Upper lobe of left lung (tissue), 4 donors: ENCODE measurements around the gene EIF4E1B.
"Not testable (repeated sequence)": the region's sequence is repeated elsewhere in the genome, so short reads cannot be mapped to it uniquely, and the experiment has no call there.

Source experiments
- EP300 ChIP-seq, 4 donors: sonication (generic); formaldehyde crosslinking; IDR thresholded peaks; one replicate each; pipeline ENCODE4 v1.5.1; 2017; ENCODE audit warnings: antibody characterized with exemption in 4 of 4, control low read depth in 2 of 4
- POLR2A ChIP-seq, 4 donors: fragments of 450-650 bp; IDR thresholded peaks; one replicate each; pipeline ENCODE4 v1.5.1; 2016 to 2017; ENCODE audit warnings: antibody characterized with exemption in 4 of 4, mild to moderate bottlenecking in 2 of 4
- POLR2AphosphoS5 ChIP-seq, 2 donors: sonication (generic); formaldehyde crosslinking; IDR thresholded peaks; one replicate each; pipeline ENCODE4 v1.5.1; 2017; ENCODE audit warnings: antibody characterized with exemption in 2 of 2
- TF ChIP-seq, protein P1 (sequence below), 6 experiments: fragments of 450-650 bp in 4 of 6; fragments of 200-600 bp in 2 of 6; sonication (generic) in 2 of 6; IDR thresholded peaks; one replicate each; pipeline ENCODE4 v1.5.1; 2016 to 2019; ENCODE audit warnings: antibody characterized with exemption in 6 of 6

DNA sequence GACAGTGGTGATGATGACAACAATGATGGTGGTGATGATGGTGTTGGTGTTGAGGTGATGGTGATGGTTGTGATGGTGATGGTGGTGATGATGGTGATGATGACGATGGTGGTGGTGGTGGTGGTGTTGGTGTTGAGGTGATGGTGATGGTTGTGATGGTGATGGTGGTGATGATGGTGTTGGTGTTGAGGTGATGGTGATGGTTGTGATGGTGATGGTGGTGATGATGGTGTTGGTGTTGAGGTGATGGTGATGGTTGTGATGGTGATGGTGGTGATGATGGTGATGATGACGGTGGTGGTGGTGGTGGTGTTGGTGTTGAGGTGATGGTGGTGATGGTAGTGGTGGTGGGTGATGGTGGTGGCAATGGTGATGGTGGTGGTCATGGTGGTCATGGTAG lies 38.8 kb upstream of the EIF4E1B start:
- TF ChIP-seq, protein P1, sequence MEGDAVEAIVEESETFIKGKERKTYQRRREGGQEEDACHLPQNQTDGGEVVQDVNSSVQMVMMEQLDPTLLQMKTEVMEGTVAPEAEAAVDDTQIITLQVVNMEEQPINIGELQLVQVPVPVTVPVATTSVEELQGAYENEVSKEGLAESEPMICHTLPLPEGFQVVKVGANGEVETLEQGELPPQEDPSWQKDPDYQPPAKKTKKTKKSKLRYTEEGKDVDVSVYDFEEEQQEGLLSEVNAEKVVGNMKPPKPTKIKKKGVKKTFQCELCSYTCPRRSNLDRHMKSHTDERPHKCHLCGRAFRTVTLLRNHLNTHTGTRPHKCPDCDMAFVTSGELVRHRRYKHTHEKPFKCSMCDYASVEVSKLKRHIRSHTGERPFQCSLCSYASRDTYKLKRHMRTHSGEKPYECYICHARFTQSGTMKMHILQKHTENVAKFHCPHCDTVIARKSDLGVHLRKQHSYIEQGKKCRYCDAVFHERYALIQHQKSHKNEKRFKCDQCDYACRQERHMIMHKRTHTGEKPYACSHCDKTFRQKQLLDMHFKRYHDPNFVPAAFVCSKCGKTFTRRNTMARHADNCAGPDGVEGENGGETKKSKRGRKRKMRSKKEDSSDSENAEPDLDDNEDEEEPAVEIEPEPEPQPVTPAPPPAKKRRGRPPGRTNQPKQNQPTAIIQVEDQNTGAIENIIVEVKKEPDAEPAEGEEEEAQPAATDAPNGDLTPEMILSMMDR (IDR thresholded peaks at IDR 0.05): not testable (repeated sequence)
- TF ChIP-seq POLR2AphosphoS5, POLR2A, EP300 (IDR thresholded peaks at IDR 0.05): not testable (repeated sequence)
